Right lobe of liver (tissue), 6 donors: Measurements from ENCODE around the gene SHROOM2. TPM values are rescaled to one million over a fixed set of nuclear protein-coding genes. Genes with fewer than 3 reads are reported as not detected.

Experiments used
- ATAC-seq, 4 donors: fragments of 200-7000 bp; cut with Tn5 transposase; one replicate each; pipeline ENCODE4 v1.9.1; 2020; ENCODE audit warnings: mild to moderate bottlenecking in 4 of 4, moderate library complexity in 4 of 4
- DNase-seq, 3 donors: peaks; one replicate each; pipeline ENCODE4 v3.0.0-alpha.2; 2020
- H3K27ac ChIP-seq, 3 donors: fragments of 200-600 bp; one replicate each; pipeline ENCODE4 v1.8.0; 2022
- H3K27me3 ChIP-seq, 2 donors: fragments of 200-600 bp; one replicate each; pipeline ENCODE4 v1.8.0; 2022
- H3K36me3 ChIP-seq, 4 donors: fragments of 200-600 bp; sonication (generic) in 1 of 4; one replicate each; pipeline versions ENCODE4 v1.5.1 to v1.8.0; 2017 to 2022; ENCODE audit warnings: control low read depth in 1 of 4
- H3K4me1 ChIP-seq, 4 donors: fragments of 200-600 bp; sonication (generic) in 1 of 4; one replicate each; pipeline versions ENCODE4 v1.5.1 to v1.8.0; 2017 to 2022; ENCODE audit warnings: control low read depth in 1 of 4
- H3K4me3 ChIP-seq, 3 donors: fragments of 200-600 bp; one replicate each; pipeline ENCODE4 v1.8.0; 2022
- H3K9me3 ChIP-seq, 4 donors: fragments of 200-600 bp; sonication (generic) in 1 of 4; one replicate each; pipeline versions ENCODE4 v1.5.1 to v1.8.0; 2017 to 2022; ENCODE audit warnings: control low read depth in 1 of 4
- POLR2A ChIP-seq: fragments of 450-650 bp; IDR thresholded peaks from one replicate; pipeline ENCODE4 v1.6.1; 2017; ENCODE audit warnings: antibody characterized with exemption, mild to moderate bottlenecking
- WGBS: methylation state at CpG from one replicate; pipeline ENCODE4 v1.1.6; 2018; ENCODE audit warnings: low coverage, low lambda C conversion rate; ENCODE audit not compliant: insufficient coverage; ENCODE audit errors: missing lambda C conversion rate; 5-methylcytosine and 5-hydroxymethylcytosine counted together
- intact Hi-C, 2 donors: fragments of 100-400 bp; cut with DNase I; formaldehyde crosslinking; loops; one replicate each; pipeline versions ENCODE4 v1.11.2 to v1.14.1; 2022
- total RNA-seq, 6 experiments: library from RNA; depleted of rRNA in 2 of 6; stranded (reverse); fragments of >200 nt in 2 of 6; fragmentation: NEBNext Ultra II Directional in 3 of 6; extraction: Animal tissue kit (Norgen Biotek cat#: 25700) in 3 of 6; gene quantifications; one replicate each; pipeline versions ENCODE4 v1.1.0 to v1.2.4, GENCODE V29; 2016 to 2023
- TF ChIP-seq, protein P1 (sequence below), 4 donors: fragments of 200-600 bp in 3 of 4; fragments of 450-650 bp in 1 of 4; IDR thresholded peaks; one replicate each; pipeline versions ENCODE4 v1.5.1 to v1.8.0; 2016 to 2022; ENCODE audit warnings: antibody characterized with exemption in 4 of 4, mild to moderate bottlenecking in 2 of 4
- donor health status: DM: no; HTN: yes; CAD: no.
- donor health status: DM: no; HTN: no; CAD: no.
- donor health status: DM: no; HTN: no; CAD: no.
- donor health status: DM: no; HTN: yes; CAD: no.
- donor health status: DM: no; HTN: yes; CAD: no.

Gene SHROOM2
- total RNA-seq, 6 experiments from 2014 or later, result 3.6 to 7.5 (median 3.9) TPM

GRCh38 chrX:9927698-9928482 is 141.7 kb downstream of the SHROOM2 start:
- intact Hi-C loops, result no loop called here
- WGBS, result 31% methylated on average over 3 of the region's 11 CpGs
- no peak for ATAC-seq

GRCh38 chrX:9935436-9935835 is 149.2 kb downstream of the SHROOM2 start:
- Histone ChIP-seq H3K27ac (no peak overlapping the region), H3K9me3 (no peaks in the 10 kb centered on the region), H3K4me3 (no peak overlapping the region), H3K4me1 (no peaks in the 10 kb centered on the region), H3K36me3 (peaks cover 0 to 12% (median 2%) of the 10 kb centered on the region in 4 donors), H3K27me3 (no peaks in the 10 kb centered on the region)
- WGBS, result 55% methylated on average over 2 of the region's 3 CpGs
- TF ChIP-seq POLR2A, result no peak
- TF ChIP-seq, protein P1, sequence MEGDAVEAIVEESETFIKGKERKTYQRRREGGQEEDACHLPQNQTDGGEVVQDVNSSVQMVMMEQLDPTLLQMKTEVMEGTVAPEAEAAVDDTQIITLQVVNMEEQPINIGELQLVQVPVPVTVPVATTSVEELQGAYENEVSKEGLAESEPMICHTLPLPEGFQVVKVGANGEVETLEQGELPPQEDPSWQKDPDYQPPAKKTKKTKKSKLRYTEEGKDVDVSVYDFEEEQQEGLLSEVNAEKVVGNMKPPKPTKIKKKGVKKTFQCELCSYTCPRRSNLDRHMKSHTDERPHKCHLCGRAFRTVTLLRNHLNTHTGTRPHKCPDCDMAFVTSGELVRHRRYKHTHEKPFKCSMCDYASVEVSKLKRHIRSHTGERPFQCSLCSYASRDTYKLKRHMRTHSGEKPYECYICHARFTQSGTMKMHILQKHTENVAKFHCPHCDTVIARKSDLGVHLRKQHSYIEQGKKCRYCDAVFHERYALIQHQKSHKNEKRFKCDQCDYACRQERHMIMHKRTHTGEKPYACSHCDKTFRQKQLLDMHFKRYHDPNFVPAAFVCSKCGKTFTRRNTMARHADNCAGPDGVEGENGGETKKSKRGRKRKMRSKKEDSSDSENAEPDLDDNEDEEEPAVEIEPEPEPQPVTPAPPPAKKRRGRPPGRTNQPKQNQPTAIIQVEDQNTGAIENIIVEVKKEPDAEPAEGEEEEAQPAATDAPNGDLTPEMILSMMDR (IDR thresholded peaks at IDR 0.05), result no peak
- DNase-seq (no peak), ATAC-seq (no peak)
- intact Hi-C loops, result no loop called here

More at GRCh38 chrX:9927698-9928482, 141.7 kb downstream of the SHROOM2 start:
- TF ChIP-seq POLR2A, result no peak
- TF ChIP-seq, protein P1 (IDR thresholded peaks at IDR 0.05), result no peak
- Histone ChIP-seq H3K36me3 (peaks cover 0 to 3% (median 0%) of the 10 kb centered on the region in 4 donors), H3K9me3 (no peaks in the 10 kb centered on the region), H3K4me3 (no peak overlapping the region), H3K4me1 (no peaks in the 10 kb centered on the region), H3K27me3 (no peaks in the 10 kb centered on the region), H3K27ac (no peak overlapping the region)
- DNase-seq, result no peak

- H3K9me3 ChIP-seq, result no peaks in the 10 kb centered on the region
- H3K36me3 ChIP-seq, result peaks cover 0 to 10% (median 2%) of the 10 kb centered on the region in 4 donors
- intact Hi-C loops, result no loop called here
- H3K27ac ChIP-seq, result no peak overlapping the region
- DNase-seq (no peak), ATAC-seq (no peak)
- H3K4me1 ChIP-seq, result no peaks in the 10 kb centered on the region
- no peak overlapping the region for H3K4me3 ChIP-seq
- 74% methylated on average over 3 of the region's 8 CpGs for WGBS
- no peaks in the 10 kb centered on the region for H3K27me3 ChIP-seq
- TF ChIP-seq, protein P1 (IDR thresholded peaks at IDR 0.05), result no peak
- TF ChIP-seq POLR2A, result no peak
Observed at GRCh38 chrX:9937761-9938160, 151.5 kb downstream of the SHROOM2 start.

- H3K9me3 ChIP-seq, result no peaks in the 10 kb centered on the region
- DNase-seq (no peak), ATAC-seq (no peak)
- H3K27ac ChIP-seq, result no peak overlapping the region
- H3K4me1 ChIP-seq, result no peaks in the 10 kb centered on the region
- H3K4me3 ChIP-seq, result no peak overlapping the region
- intact Hi-C loops, result no loop called here
- WGBS, result 64% methylated on average over 3 of the region's 7 CpGs
- H3K36me3 ChIP-seq, result peaks cover 0 to 10% (median 2%) of the 10 kb centered on the region in 4 donors
- TF ChIP-seq, protein P1 (IDR thresholded peaks at IDR 0.05), result no peak
- TF ChIP-seq POLR2A, result no peak
- H3K27me3 ChIP-seq, result no peaks in the 10 kb centered on the region
Observed at GRCh38 chrX:9938516-9938915, 152.3 kb downstream of the SHROOM2 start.
